ENCODE results near the gene RASSF6.
A peak's percentile ranks its signal among the peaks of the same experiment; 100 is the strongest.
"Not testable (repeated sequence)": the region's sequence is repeated elsewhere in the genome, so short reads cannot be mapped to it uniquely, and the experiment has no call there.

The RASSF6 gene

GRCh38 chr4:73620115-73620792 is at the start of gene RASSF6:
RASSF6 (minus strand) TSS chr4:73620436; CDS start chr4:73611795, 8,641 bp downstream.
- no peak for FAIRE-seq

- FAIRE-seq: no peak
These were observed 49.4 kb upstream of the RASSF6 start for GRCh38 chr4:73669410-73670183.

GRCh38 chr4:73668782-73669201 is 48.6 kb upstream of the RASSF6 start:
- no peak for FAIRE-seq

GRCh38 chr4:73665924-73666323 is 45.7 kb upstream of the RASSF6 start:
- FAIRE-seq: not testable (repeated sequence)

GRCh38 chr4:73664470-73664869 is 44.2 kb upstream of the RASSF6 start:
- no peak for FAIRE-seq

- FAIRE-seq: no peak
These were observed 43.3 kb upstream of the RASSF6 start for GRCh38 chr4:73663576-73663975.

GRCh38 chr4:73662709-73663546 is 42.7 kb upstream of the RASSF6 start:
- no peak for FAIRE-seq

GRCh38 chr4:73661646-73662119 is 41.4 kb upstream of the RASSF6 start:
- no peak for FAIRE-seq

GRCh38 chr4:73660808-73661207 is 40.6 kb upstream of the RASSF6 start:
- FAIRE-seq: no peak

- peak; percentile 76 for FAIRE-seq
These were observed 33.5 kb upstream of the RASSF6 start for GRCh38 chr4:73653695-73654106.

GRCh38 chr4:73650250-73650649 is 30.0 kb upstream of the RASSF6 start:
- no peak for FAIRE-seq

- no peak for FAIRE-seq
These were observed 28.2 kb upstream of the RASSF6 start for GRCh38 chr4:73648478-73648877.

- no peak for FAIRE-seq
These were observed 25.9 kb upstream of the RASSF6 start for GRCh38 chr4:73646117-73646516.

- FAIRE-seq: no peak
These were observed 11.5 kb upstream of the RASSF6 start for GRCh38 chr4:73631565-73632226.

- not testable (repeated sequence) for FAIRE-seq
These were observed 8.6 kb upstream of the RASSF6 start for GRCh38 chr4:73628834-73629233.

GRCh38 chr4:73621357-73621756 is 1.1 kb upstream of the RASSF6 start:
- no peak for FAIRE-seq

GRCh38 chr4:73619346-73619745 is 890 bp downstream of the RASSF6 start:
- no peak for FAIRE-seq

GRCh38 chr4:73617256-73617655 is 3.0 kb downstream of the RASSF6 start:
- FAIRE-seq: no peak

- no peak for FAIRE-seq
These were observed 4.6 kb downstream of the RASSF6 start for GRCh38 chr4:73615613-73616012.

GRCh38 chr4:73614311-73614867 is 5.8 kb downstream of the RASSF6 start:
- FAIRE-seq: no peak

- FAIRE-seq: no peak
These were observed 7.1 kb downstream of the RASSF6 start for GRCh38 chr4:73613130-73613529.

- no peak for FAIRE-seq
These were observed 8.2 kb downstream of the RASSF6 start for GRCh38 chr4:73612032-73612431.
